ENCODE data around the gene MTX1. TPM values are rescaled to one million over a fixed set of nuclear protein-coding genes. Genes with fewer than 3 reads are reported as not detected.

The MTX1 gene
- polyA plus RNA-seq, 6 donors from 2014 or later: 35.5 to 49.1 (median 42.0) TPM

GRCh38 chr1:155177192-155177917 is 31.1 kb upstream of the MTX1 start:
- ATAC-seq (ENCODE audit: low read depth in 2 of 2) (no peak), DNase-seq (no peak)
- Mint-ChIP-seq H3K27ac (no peak overlapping the region), H3K9me3 (no peaks in the 10 kb centered on the region), H3K4me1 (peaks cover 33 to 37% (median 35%) of the 10 kb centered on the region in 3 donors), H3K27me3 (no peaks in the 10 kb centered on the region), H3K36me3 (no peaks in the 10 kb centered on the region), H3K4me3 (peak overlapping the region in 1 of 8 donors; percentile 76)

- Mint-ChIP-seq H3K27me3 (no peaks in the 10 kb centered on the region), H3K4me3 (no peak overlapping the region), H3K9me3 (no peaks in the 10 kb centered on the region), H3K36me3 (no peaks in the 10 kb centered on the region), H3K27ac (no peak overlapping the region), H3K4me1 (peaks cover 30 to 34% (median 30%) of the 10 kb centered on the region in 3 donors)
- ATAC-seq (ENCODE audit: low read depth in 2 of 2) (no peak), DNase-seq (no peak)
Observed at GRCh38 chr1:155177918-155178281, 30.6 kb upstream of the MTX1 start.

DNA sequence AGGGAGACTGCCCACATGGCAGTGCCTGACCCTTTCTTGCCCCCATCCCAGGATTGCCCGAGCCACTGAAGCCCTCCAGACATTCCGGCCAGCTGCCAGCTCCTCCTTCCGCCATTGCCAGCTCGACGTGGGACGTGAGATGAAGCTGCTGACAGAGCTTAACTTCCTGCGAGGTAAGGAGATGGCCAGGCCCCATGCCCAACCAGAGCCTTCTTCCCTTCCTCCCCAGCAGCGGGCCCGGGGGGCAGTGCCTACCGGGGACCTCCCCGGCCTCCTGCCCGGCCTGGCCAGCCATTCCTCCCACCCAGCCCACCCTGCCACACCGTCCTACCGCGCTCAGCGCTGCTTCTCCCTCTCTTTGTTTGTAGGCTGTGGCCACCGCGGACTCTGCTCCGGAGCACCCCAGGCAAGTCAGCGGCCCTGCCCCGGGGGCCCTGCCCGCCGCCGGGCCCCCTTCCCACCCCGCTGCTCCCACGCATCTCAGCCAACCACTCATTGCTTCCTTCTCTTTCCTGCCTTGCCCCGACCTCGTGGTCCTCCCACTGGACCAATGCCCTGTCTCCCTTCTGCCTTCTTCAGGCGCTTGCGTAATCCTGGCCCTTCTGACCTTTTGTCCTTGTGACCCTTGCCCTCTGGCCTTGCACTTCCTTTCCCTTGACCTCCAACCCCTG is 29.9 kb upstream of the MTX1 start:
- Mint-ChIP-seq H3K4me3 (no peak overlapping the region), H3K4me1 (peaks cover 27 to 33% (median 28%) of the 10 kb centered on the region in 3 donors), H3K27me3 (no peaks in the 10 kb centered on the region), H3K27ac (peak overlapping the region in 2 of 6 donors; percentile 63 to 67), H3K9me3 (no peaks in the 10 kb centered on the region), H3K36me3 (no peaks in the 10 kb centered on the region)
- ATAC-seq (ENCODE audit: low read depth in 2 of 2): no peak
- DNase-seq: no peak

DNA sequence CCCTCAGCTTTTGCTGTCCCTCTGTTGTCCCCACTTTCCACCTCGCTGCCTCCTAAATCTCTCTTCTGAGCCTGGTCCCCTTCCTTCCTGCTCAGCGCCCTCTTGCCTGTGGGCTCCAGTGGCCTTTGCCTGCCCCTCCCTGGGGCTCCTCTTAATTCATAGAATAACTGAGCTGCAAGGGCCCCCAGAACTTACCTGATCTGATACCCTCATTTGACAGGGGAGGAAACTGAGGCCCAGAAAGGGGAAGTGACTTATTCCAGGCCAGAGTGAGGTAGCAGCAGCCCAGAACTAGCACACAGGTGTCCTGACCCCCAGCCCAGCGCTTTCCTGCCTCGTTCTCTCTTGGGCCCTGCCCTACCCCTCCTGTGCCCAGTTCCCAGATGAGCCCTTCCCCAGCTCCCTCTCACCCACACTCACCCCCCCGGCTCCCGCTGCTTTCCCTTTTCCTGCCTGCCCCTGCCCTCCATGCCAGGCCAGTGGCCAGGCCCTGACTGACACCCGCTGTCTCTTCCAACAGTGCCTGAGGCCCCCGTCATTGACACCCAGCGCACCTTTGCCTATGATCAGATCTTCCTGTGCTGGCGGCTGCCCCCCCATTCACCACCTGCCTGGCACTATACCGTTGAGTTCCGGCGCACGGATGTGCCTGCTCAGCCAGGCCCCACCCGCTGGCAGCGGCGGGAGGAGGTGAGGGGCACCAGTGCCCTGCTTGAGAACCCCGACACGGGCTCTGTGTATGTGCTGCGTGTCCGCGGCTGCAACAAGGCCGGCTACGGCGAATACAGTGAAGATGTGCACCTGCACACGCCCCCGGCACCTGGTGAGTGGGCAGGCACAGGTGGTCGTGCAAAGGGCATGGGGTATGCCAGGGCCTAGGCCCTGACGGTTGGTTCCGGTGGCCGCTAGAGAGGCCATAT is 29.1 kb upstream of the MTX1 start:
- no peaks in the 10 kb centered on the region for H3K9me3 Mint-ChIP-seq
- no peak overlapping the region for H3K4me3 Mint-ChIP-seq
- DNase-seq: no peak
- H3K27me3 Mint-ChIP-seq: no peaks in the 10 kb centered on the region
- H3K27ac Mint-ChIP-seq: peak overlapping the region in 2 of 6 donors; percentile 63 to 67
- ATAC-seq (ENCODE audit: low read depth in 2 of 2): no peak
- no peaks in the 10 kb centered on the region for H3K36me3 Mint-ChIP-seq
- peaks cover 25 to 30% (median 26%) of the 10 kb centered on the region in 3 donors for H3K4me1 Mint-ChIP-seq

- ATAC-seq (ENCODE audit: low read depth in 2 of 2): no peak
- Mint-ChIP-seq H3K36me3 (no peaks in the 10 kb centered on the region), H3K4me1 (peaks cover 29 to 38% (median 31%) of the 10 kb centered on the region in 3 donors), H3K4me3 (no peak overlapping the region), H3K27ac (no peak overlapping the region), H3K27me3 (no peaks in the 10 kb centered on the region), H3K9me3 (no peaks in the 10 kb centered on the region)
- no peak for DNase-seq
Observed at GRCh38 chr1:155181371-155182051, 27.0 kb upstream of the MTX1 start.

- Mint-ChIP-seq H3K27me3 (no peaks in the 10 kb centered on the region), H3K27ac (no peak overlapping the region), H3K9me3 (no peaks in the 10 kb centered on the region), H3K4me3 (no peak overlapping the region), H3K4me1 (peaks cover 25 to 35% (median 27%) of the 10 kb centered on the region in 3 donors), H3K36me3 (no peaks in the 10 kb centered on the region)
- DNase-seq (no peak), ATAC-seq (ENCODE audit: low read depth in 2 of 2) (no peak)
Observed at GRCh38 chr1:155182052-155182550, 26.4 kb upstream of the MTX1 start.

GRCh38 chr1:155183775-155184221 is 24.7 kb upstream of the MTX1 start:
- H3K27me3 Mint-ChIP-seq: no peaks in the 10 kb centered on the region
- DNase-seq (no peak), ATAC-seq (ENCODE audit: low read depth in 2 of 2) (no peak)
- H3K36me3 Mint-ChIP-seq: no peaks in the 10 kb centered on the region
- peaks cover 0 to 2% (median 0%) of the 10 kb centered on the region in 7 donors for H3K9me3 Mint-ChIP-seq
- no peak overlapping the region for H3K27ac Mint-ChIP-seq
- no peak overlapping the region for H3K4me3 Mint-ChIP-seq
- H3K4me1 Mint-ChIP-seq: peaks cover 28 to 41% (median 33%) of the 10 kb centered on the region in 3 donors

GRCh38 chr1:155184351-155184811 is 24.1 kb upstream of the MTX1 start:
- H3K27me3 Mint-ChIP-seq: no peaks in the 10 kb centered on the region
- no peak for ATAC-seq (ENCODE audit: low read depth in 2 of 2)
- peaks cover 0 to 2% (median 0%) of the 10 kb centered on the region in 7 donors for H3K9me3 Mint-ChIP-seq
- peak overlapping the region in 1 of 8 donors; percentile 40 for H3K4me3 Mint-ChIP-seq
- H3K36me3 Mint-ChIP-seq: no peaks in the 10 kb centered on the region
- H3K4me1 Mint-ChIP-seq: peaks cover 28 to 37% (median 33%) of the 10 kb centered on the region in 3 donors
- no peak for DNase-seq
- H3K27ac Mint-ChIP-seq: no peak overlapping the region

DNA sequence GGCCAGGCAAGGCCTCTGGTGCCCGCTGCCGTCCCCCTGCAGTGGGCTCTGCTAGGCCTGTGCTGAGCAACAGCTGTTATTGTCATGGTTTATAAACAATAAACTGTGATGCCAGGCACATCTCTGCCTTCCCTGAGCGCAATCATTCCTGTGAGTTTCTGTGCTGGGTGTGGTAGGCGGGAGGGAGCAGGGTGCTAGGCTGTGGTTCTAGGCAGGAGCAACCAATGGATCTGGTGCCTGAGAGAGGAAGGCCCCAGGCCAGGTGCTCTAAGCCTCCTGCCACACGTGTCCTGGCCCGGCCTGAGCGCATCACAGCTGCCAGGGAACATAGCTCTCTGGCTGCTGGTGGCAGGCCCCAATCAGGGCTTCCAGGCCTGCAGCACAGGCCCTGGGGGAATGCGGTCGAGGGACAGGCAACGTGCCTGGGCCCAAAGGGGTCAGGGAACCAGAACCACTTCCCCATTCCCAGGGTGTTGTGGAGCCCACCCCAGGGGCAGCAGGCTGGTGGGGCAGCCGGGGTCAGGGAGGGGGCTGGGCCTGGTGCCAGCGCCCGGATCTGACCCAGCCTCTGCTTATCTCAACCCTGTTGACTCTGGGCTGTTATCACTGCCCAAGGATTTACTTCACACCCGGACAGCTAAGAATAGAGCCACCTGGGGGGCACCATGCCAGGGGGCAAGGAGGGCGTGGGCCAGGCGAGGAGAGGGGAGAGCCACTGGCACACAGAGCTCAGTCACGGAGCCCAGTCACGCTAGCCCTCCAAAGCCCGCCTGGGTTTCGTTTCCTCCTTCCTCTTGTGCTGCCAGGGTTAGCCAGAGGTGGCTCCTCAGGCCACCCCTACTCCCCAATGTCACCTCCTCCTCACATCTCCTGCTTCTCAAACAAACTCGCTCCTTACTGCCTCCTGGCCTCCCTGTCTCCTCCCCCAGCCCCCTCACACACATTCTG is 23.4 kb upstream of the MTX1 start:
- peak; percentile 98 to 99 for ATAC-seq (ENCODE audit: low read depth in 2 of 2)
- Mint-ChIP-seq H3K36me3 (no peaks in the 10 kb centered on the region), H3K27ac (peak overlapping the region in 3 of 6 donors; percentile 16 to 60 (median 42)), H3K9me3 (peaks cover 0 to 2% (median 0%) of the 10 kb centered on the region in 7 donors), H3K27me3 (no peaks in the 10 kb centered on the region), H3K4me1 (peaks cover 28 to 37% (median 33%) of the 10 kb centered on the region in 3 donors), H3K4me3 (peak overlapping the region in 5 of 8 donors; percentile 26 to 49 (median 44))
- peak; percentile 65 for DNase-seq

DNA sequence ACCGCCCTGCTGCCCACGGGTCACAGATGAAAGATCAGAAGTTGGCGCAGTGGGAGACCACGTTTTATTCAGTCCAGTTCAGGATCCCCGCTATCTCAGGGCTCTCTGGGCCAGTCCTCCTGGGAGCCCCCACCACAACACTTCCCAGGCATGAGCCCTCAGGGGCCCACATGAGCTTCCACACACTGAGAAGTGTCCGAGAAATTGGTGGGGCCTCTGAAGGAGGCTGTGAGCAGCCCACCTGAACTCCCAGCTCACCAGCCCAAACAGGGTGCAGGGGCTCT is 22.8 kb upstream of the MTX1 start:
- ATAC-seq (ENCODE audit: low read depth in 2 of 2) (no peak), DNase-seq (no peak)
- Mint-ChIP-seq H3K27me3 (no peaks in the 10 kb centered on the region), H3K4me3 (peak overlapping the region in 4 of 8 donors; percentile 26 to 49 (median 38)), H3K36me3 (no peaks in the 10 kb centered on the region), H3K9me3 (peaks cover 0 to 2% (median 0%) of the 10 kb centered on the region in 7 donors), H3K27ac (peak overlapping the region in 1 of 6 donors; percentile 60), H3K4me1 (peaks cover 28 to 37% (median 33%) of the 10 kb centered on the region in 3 donors)

- H3K27ac Mint-ChIP-seq: peak overlapping the region in 1 of 6 donors; percentile 60
- H3K4me1 Mint-ChIP-seq: peaks cover 28 to 37% (median 33%) of the 10 kb centered on the region in 3 donors
- no peak for ATAC-seq (ENCODE audit: low read depth in 2 of 2)
- H3K27me3 Mint-ChIP-seq: no peaks in the 10 kb centered on the region
- DNase-seq: no peak
- no peaks in the 10 kb centered on the region for H3K36me3 Mint-ChIP-seq
- H3K9me3 Mint-ChIP-seq: peaks cover 0 to 2% (median 0%) of the 10 kb centered on the region in 7 donors
- H3K4me3 Mint-ChIP-seq: peak overlapping the region in 1 of 8 donors; percentile 47
Observed at GRCh38 chr1:155186067-155186793, 22.3 kb upstream of the MTX1 start.

Measured in naive B cell (primary cell).